Measurements from ENCODE around the gene FANCD2OS.

The FANCD2OS gene

GRCh38 chr3:10108091-10108490 is at the start of gene FANCD2OS:
TSS of gene FANCD2OS (minus strand) at chr3:10108255. CDS start at chr3:10104774, 3,481 bp downstream.
- no peak for TF ChIP-seq CTCF (conservative IDR thresholded peaks at IDR 0.05; ENCODE audit: low read depth, low read length)
- H3K4me3 ChIP-seq (ENCODE audit: low read length) = no peak within 1 kb of the TSS
- DNase-seq (ENCODE audit: low read depth) = no peak

GRCh38 chr3:10157031-10157430 is 49.0 kb upstream of the FANCD2OS start:
- TF ChIP-seq CTCF (conservative IDR thresholded peaks at IDR 0.05; ENCODE audit: low read depth, low read length) = no peak
- no peak overlapping the region for H3K4me3 ChIP-seq (ENCODE audit: low read length)
- DNase-seq (ENCODE audit: low read depth) = no peak

- no peak for TF ChIP-seq CTCF (conservative IDR thresholded peaks at IDR 0.05; ENCODE audit: low read depth, low read length)
- DNase-seq (ENCODE audit: low read depth) = no peak
- H3K4me3 ChIP-seq (ENCODE audit: low read length) = no peak overlapping the region
These were observed 47.6 kb upstream of the FANCD2OS start for GRCh38 chr3:10155658-10156057.

- DNase-seq (ENCODE audit: low read depth) = no peak
- no peak overlapping the region for H3K4me3 ChIP-seq (ENCODE audit: low read length)
- TF ChIP-seq CTCF (conservative IDR thresholded peaks at IDR 0.05; ENCODE audit: low read depth, low read length) = no peak
These were observed 47.0 kb upstream of the FANCD2OS start for GRCh38 chr3:10155123-10155472.

GRCh38 chr3:10154335-10155122 is 46.5 kb upstream of the FANCD2OS start:
- TF ChIP-seq CTCF (conservative IDR thresholded peaks at IDR 0.05; ENCODE audit: low read depth, low read length) = no peak
- DNase-seq (ENCODE audit: low read depth) = no peak
- no peak overlapping the region for H3K4me3 ChIP-seq (ENCODE audit: low read length)

GRCh38 chr3:10150987-10151386 is 42.9 kb upstream of the FANCD2OS start:
- no peak overlapping the region for H3K4me3 ChIP-seq (ENCODE audit: low read length)
- no peak for DNase-seq (ENCODE audit: low read depth)
- TF ChIP-seq CTCF (conservative IDR thresholded peaks at IDR 0.05; ENCODE audit: low read depth, low read length) = no peak

GRCh38 chr3:10149226-10149625 is 41.2 kb upstream of the FANCD2OS start:
- TF ChIP-seq CTCF (conservative IDR thresholded peaks at IDR 0.05; ENCODE audit: low read depth, low read length) = no peak
- H3K4me3 ChIP-seq (ENCODE audit: low read length) = no peak overlapping the region
- DNase-seq (ENCODE audit: low read depth) = no peak

Data from retinal pigment epithelial cell (primary cell).